Umbilical cord (tissue), 2 donors: Measurements from ENCODE around the gene SMARCA1. TPM values are rescaled to one million over a fixed set of nuclear protein-coding genes. Genes with fewer than 3 reads are reported as not detected.
"Not testable (repeated sequence)": the region's sequence is repeated elsewhere in the genome, so short reads cannot be mapped to it uniquely, and the experiment has no call there.

Experiments used
- DNase-seq: peaks from one replicate; pipeline ENCODE4 v3.0.0-alpha.2; 2015; ENCODE audit warnings: low spot score
- total RNA-seq: library from RNA; depleted of rRNA; stranded (reverse); fragments of >200 nt; gene quantifications from one replicate; pipeline ENCODE4 v1.2.3, GENCODE V29; 2014; ENCODE audit warnings: low replicate concordance; ENCODE audit not compliant: insufficient read depth

SMARCA1 gene, protein sequence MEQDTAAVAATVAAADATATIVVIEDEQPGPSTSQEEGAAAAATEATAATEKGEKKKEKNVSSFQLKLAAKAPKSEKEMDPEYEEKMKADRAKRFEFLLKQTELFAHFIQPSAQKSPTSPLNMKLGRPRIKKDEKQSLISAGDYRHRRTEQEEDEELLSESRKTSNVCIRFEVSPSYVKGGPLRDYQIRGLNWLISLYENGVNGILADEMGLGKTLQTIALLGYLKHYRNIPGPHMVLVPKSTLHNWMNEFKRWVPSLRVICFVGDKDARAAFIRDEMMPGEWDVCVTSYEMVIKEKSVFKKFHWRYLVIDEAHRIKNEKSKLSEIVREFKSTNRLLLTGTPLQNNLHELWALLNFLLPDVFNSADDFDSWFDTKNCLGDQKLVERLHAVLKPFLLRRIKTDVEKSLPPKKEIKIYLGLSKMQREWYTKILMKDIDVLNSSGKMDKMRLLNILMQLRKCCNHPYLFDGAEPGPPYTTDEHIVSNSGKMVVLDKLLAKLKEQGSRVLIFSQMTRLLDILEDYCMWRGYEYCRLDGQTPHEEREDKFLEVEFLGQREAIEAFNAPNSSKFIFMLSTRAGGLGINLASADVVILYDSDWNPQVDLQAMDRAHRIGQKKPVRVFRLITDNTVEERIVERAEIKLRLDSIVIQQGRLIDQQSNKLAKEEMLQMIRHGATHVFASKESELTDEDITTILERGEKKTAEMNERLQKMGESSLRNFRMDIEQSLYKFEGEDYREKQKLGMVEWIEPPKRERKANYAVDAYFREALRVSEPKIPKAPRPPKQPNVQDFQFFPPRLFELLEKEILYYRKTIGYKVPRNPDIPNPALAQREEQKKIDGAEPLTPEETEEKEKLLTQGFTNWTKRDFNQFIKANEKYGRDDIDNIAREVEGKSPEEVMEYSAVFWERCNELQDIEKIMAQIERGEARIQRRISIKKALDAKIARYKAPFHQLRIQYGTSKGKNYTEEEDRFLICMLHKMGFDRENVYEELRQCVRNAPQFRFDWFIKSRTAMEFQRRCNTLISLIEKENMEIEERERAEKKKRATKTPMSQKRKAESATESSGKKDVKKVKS
- total RNA-seq, result 81.9 TPM

GRCh38 chrX:129523079-129523911, at the start of gene SMARCA1:
Gene SMARCA1 (minus strand): TSS chrX:129523490. CDS start chrX:129523370, 120 bp downstream.
- DNase-seq, result peak; percentile 79

DNA sequence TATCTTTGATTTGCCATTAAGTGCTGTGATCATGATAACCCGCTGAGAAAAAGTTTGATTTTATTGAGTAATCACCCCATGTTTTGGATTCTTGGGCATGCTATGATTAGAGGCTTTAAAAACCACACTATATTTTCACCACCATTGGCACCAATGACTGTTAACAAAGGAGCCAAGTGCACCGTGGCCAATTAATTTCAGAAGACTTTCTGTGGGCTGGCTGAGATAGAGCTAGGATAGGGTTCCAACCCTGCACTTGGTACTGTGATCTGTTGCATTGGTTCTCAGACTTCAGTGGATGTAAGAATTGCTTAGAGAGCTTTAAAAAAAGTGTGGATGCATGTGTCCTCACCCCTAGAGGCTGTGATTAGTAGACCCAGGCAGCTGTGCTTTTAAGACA, 49.1 kb upstream of the SMARCA1 start:
- DNase-seq, result no peak

DNA sequence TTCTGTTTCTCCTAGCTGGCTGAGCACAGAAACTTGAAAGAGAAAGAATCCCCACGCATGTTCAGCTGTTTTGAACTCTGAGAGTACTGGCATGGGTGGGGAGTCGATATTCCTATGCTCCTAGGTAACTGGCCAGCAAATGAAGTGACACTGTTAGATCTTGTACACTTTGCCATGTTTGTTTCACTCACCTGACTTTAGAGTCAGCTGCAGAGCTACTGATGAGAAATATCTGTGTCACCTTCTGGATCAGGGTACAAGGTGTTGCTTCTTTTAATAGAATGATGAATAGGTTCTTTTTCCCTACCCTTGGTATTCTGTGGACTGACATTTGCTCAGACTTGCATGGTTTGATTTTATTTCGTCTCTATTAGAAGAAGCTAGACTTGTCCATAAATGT, 45.1 kb upstream of the SMARCA1 start:
- no peak for DNase-seq

DNA sequence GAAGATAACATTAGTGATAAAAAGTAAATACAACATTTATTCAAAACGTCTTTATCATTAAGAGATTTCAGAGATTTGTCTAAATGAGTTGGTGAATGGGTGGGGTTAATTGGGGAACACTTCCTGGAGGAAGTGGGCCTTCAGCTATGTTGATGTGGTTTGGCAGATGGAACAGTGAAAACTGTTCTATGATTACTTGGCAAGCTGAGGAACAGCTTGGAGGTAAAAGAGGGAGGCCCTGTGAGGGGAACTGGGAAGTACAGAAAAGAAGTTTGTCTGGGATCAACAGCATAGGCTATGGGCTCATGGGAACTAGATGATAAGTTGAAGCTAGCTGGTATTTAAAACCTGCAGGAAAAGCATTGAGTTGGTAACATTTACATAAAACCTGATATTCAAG, 42.8 kb upstream of the SMARCA1 start:
- peak; percentile 15 for DNase-seq

GRCh38 chrX:129565046-129565650, 41.9 kb upstream of the SMARCA1 start:
- DNase-seq, result peak; percentile 44

GRCh38 chrX:129564345-129564744, 41.1 kb upstream of the SMARCA1 start:
- DNase-seq, result not testable (repeated sequence)

DNA sequence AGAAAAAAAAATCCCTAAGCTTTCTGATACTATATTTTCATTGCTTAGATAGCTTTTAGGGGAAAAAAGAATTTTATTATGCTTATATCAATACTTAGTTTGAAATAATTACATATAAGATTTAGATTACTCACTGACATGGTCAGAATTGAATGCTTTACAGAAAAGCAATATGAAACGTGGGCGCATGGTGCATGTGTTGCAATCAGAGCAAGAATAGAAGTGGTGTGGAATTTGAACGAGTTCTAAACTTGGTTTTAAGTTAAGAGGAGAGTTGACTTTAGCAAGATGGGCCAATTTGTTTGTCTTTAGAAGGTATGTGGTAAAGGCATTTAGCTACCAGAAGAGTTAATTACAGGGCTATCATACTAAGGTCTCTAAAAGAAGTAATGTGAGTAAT, 38.2 kb upstream of the SMARCA1 start:
- no peak for DNase-seq

DNA sequence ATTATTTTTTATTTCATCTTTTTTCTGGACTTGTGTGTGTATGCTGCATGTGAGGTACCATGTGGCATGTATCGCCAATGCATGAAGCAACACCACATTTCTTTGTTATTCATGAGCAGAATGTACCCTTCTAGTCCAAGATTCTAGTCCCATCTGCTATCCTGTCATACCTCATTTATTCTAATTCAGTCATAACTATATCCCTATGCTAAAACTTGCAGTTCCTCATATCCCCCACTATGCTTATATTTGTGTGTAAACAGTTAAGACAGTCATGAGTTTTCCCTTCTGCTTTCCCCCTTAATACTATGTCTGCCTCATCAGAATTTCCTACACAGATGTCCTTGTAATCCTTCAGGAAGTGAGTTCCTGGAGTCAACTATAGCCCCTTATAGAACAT, 36.5 kb upstream of the SMARCA1 start:
- DNase-seq, result no peak

DNA sequence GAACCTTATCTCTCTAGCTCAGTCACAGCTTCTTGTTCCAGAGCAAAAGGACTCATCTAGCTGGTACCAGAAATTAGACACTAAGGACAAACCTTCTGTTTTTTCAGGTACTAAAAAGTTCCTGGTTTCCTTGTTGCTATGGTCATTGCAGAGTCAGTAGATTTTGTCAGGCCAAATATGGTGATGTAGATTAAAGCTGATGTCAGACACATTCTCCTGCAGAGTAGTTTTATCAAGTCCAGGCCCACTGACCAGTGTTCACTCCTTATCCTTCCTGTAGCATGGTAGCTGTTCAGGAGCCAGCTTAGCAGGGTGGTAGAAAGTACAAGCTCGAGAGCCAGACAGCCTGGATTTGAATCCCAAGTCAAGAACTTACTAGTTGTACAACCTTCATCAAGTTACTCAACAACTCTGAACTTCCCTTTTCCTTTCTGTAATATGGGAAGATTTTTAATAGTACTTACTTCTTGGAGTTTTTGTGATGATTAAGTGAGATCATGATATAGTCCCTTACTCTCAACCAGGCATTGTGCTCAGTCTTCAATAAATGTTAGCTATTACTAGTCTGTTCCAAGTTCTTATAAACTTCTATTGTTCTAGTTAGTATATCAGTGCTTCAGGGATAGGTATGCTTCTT, 34.7 kb upstream of the SMARCA1 start:
- peak; percentile 40 for DNase-seq

- no peak for DNase-seq
These were observed 33.6 kb upstream of the SMARCA1 start for GRCh38 chrX:129556806-129557315.

- DNase-seq, result not testable (repeated sequence)
These were observed 31.5 kb upstream of the SMARCA1 start for GRCh38 chrX:129554816-129555215.

- DNase-seq, result no peak
These were observed 30.5 kb upstream of the SMARCA1 start for GRCh38 chrX:129553619-129554288.

DNA sequence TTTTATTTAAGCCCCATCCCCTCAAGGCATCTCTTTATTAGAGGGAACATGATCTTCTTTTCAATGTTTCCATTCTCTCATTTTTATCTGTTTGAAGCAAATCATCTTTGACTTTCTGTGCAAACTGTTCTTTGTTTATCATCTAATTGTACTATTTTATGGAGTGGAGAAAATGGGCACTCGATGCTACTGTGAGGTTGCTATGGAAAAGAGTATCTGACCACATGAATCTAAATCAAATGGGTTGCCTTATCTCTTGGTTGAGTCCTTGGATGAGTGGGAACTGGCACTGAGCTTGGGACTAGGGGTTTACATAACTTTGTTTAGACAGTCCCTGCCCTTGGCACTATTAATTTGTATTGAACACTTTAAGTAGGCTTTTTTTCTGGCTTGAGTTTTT, 25.8 kb upstream of the SMARCA1 start:
- no peak for DNase-seq

DNA sequence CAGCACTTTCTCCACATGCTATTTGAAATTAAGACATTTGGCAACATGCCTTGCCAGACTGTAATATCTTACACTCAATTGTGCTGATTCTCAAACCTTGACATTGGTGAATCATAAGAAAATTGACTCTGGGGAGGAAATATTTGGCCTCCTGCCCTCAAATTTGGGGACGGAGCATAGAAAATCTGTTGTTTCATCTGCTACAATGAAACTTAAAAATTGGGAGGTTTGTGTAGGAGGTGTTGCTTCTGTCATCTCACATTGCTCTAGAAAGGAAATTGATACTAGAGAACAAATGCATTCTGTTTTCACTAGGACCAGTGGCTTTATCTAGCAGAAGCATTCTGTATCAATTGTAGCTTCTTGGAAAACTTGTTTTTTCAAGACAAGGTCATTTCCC, 22.1 kb upstream of the SMARCA1 start:
- no peak for DNase-seq

DNA sequence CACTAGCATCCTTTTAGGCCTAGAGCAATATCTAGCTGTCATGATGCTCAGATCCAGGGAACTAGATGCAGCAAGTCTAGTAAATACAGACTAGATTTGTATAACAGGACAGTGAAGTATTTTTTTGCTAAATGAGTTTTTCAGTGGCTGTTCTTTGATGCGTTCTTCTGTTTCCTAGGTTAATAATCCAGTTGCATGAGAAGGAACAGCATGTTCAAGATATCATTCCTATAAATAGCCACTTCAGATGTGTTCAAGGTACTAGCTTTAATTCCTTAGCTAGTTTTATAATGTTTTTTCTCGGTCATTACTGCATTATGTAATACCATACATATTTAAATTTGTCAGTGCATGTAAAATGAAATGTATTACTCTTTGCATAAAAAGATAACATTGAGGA, 21.5 kb upstream of the SMARCA1 start:
- no peak for DNase-seq

- no peak for DNase-seq
These were observed 17.5 kb upstream of the SMARCA1 start for GRCh38 chrX:129540722-129541184.

- peak; percentile 65 for DNase-seq
These were observed 16.9 kb upstream of the SMARCA1 start, which contains the start of gene OCRL for GRCh38 chrX:129540068-129540653. Gene OCRL (plus strand): TSS chrX:129540259. CDS start chrX:129540440, 181 bp downstream.

- DNase-seq, result no peak
These were observed 11.7 kb upstream of the SMARCA1 start for GRCh38 chrX:129534816-129535578.
